ENCODE measurements around the gene OR51I2. TPM values are rescaled to one million over a fixed set of nuclear protein-coding genes. Genes with fewer than 3 reads are reported as not detected.

Gene OR51I2
- total and polyA plus RNA-seq, 9 of the 15 experiments (the other 6 are each of a cell fraction or from before 2014, with no cell fraction given), result 0.06 to 0.61 (median 0.07) TPM; not detected in 6

GRCh38 chr11:5505363-5506048 is 56.4 kb downstream of the OR51I2 start (continued):
- TF ChIP-seq MGA (IDR thresholded peaks at IDR 0.05), result no peak
- no peak for TF ChIP-seq TCF7 (IDR thresholded peaks at IDR 0.05; ENCODE audit: borderline replicate concordance)
- TF ChIP-seq XRCC5 (IDR thresholded peaks at IDR 0.05; ENCODE audit: low read depth, low read length), result no peak
- TF ChIP-seq FOXO4 (CRISPR knock-in tag; IDR thresholded peaks at IDR 0.05), result no peak
- no peak for TF ChIP-seq GATAD2A (IDR thresholded peaks at IDR 0.05)
- no peak for TF ChIP-seq NR0B1 (IDR thresholded peaks at IDR 0.05; ENCODE audit: partially characterized antibody)
- no peak; the same call in 1 of the 2 replicates for TF ChIP-seq STAT5A (IDR thresholded peaks at IDR 0.05; ENCODE audit: borderline replicate concordance, low read length)
- no peak for TF ChIP-seq NR4A1 (CRISPR knock-in tag; IDR thresholded peaks at IDR 0.05)
- no peak for TF ChIP-seq NR4A1 (tag; IDR thresholded peaks at IDR 0.05)
- no peak for TF ChIP-seq ZNF165 (CRISPR knock-in tag; IDR thresholded peaks at IDR 0.05; ENCODE audit: borderline replicate concordance)
- TF ChIP-seq ZNF655 (CRISPR knock-in tag; IDR thresholded peaks at IDR 0.05), result no peak
- TF ChIP-seq SAP30 (IDR thresholded peaks at IDR 0.05; ENCODE audit: borderline replicate concordance, insufficient read depth, low read depth, low read length, poor library complexity, severe bottlenecking), result no peak
